ENCODE data around the gene GTSE1.
"Not testable (repeated sequence)": the region's sequence is repeated elsewhere in the genome, so short reads cannot be mapped to it uniquely, and the experiment has no call there.

GTSE1 gene

DNA sequence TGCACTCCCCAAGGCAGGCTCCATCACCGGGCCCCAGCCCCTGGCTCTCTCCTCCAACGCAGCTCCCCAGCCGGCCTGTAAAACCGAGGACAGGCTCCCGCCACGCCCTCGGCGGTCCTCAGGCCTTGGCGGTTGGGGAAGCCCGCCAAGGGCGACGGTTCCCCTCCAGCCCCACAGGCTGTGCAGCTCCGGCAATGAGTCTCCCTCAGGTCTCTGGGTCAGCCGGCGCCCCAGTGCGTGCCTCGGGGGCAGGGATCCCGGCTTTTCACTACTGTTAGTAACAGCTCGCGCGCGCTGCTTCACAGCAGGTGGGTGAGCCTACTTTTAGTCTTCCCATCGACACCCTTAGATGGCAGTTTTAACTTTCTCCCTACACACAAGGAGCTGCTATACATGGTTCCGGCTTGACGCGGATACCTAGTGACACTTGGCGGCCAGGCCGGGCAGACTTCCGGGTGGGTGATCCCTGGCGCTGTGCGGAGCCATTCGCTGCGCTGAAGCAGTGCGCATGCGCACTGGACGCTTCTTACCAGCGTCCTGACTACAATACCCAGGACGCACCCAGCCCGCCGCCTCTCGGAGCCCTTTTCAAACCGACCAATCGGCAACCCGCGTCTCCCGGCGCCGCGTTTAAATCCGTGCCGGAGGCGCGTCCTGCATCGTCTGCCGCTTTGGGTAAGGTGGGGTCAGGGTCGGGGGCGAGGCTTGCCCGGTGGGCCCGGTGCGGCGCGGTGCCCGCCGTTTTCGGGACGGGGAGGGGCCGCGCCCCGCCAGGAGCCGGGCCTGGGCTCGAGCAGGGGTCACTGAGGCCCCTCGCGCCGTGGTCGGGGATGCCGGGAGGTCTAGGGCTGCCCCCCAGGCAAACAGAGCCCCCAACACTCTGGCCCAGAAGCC, at the start of gene GTSE1:
GTSE1 (plus strand) TSS at position 614 of the 894 bp plus-strand sequence. CDS start 531 bp downstream, outside the sequence.
- ATAC-seq (peak; percentile 98), DNase-seq (peak; percentile 96)
- Mint-ChIP-seq H3K4me1 (peaks cover 38% of the 10 kb centered on the region), H3K9me3 (no peaks in the 10 kb centered on the region), H3K4me3 (peak within 1 kb of the TSS; percentile 88), H3K27ac (peak within 1 kb of the TSS; percentile 94), H3K36me3 (ENCODE audit: low read depth) (peaks cover 34% of the 10 kb centered on the region), H3K27me3 (peaks cover 3% of the 10 kb centered on the region)

GRCh38 chr22:46247443-46247975, 49.2 kb upstream of the GTSE1 start:
- Mint-ChIP-seq H3K4me1 (peaks cover 22% of the 10 kb centered on the region), H3K27me3 (no peaks in the 10 kb centered on the region), H3K9me3 (no peaks in the 10 kb centered on the region), H3K4me3 (no peak overlapping the region), H3K36me3 (ENCODE audit: low read depth) (no peaks in the 10 kb centered on the region), H3K27ac (no peak overlapping the region)
- ATAC-seq, result no peak
- no peak for DNase-seq

DNA sequence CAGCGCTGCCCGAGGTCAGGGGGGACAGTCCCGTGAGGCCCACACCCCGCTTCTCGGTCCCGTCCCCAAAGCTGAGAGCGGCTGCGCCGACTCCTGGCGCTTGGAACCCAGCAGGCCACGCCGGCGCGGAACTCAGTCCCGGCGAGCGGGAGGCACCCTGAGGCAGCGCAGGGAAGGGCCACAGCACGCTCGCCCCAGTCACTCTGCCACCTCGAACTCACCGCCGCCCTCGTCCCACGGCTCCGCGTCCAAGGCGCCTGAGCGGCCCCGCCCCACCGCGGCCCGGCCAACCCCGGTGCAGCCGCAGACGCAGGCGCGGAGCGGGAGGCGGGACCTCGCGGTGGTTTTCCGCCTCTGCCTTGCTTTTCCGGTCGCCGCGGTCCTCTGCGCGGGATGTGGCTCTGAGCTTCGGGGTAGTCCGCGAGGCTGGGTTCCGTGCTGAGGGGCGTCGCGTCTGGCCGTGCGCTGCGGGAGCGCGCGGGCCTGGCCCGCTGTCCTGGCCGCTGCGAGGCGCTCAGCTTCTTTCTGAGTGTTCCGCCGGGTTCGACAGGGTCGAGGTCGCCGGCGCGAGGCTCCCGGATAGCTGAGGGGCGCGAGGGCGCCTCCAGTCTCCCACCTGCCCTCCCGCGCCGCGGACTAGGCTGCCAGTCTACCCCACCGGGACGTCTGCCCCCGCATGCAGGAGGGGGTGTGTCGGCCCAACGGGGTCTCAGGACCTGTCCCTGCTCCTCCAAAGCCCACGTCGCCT, 46.5 kb upstream of the GTSE1 start, which contains the start of gene CDPF1:
CDPF1 (minus strand) TSS at position 259 of the 748 bp plus-strand sequence. CDS start 2,009 bp downstream, outside the sequence.
- H3K4me3 Mint-ChIP-seq, result peak within 1 kb of the TSS; percentile 79

DNA sequence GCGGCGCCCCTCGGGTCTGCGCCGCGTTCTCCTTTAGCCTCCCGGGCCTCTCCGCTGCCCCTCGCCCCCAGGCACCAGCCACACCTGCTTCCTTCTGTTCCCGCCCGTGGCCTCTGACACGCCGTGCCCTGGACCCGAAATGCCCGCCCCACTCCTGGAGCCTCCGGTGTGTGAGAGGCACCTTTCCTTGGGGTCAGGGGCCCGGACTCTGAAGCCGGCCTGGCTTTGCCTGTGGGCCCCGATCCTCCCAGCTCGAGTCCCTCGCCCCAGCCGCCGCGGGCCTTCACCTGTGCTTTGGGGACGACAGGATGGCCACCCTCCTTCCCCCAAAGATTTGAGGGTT, 45.9 kb upstream of the GTSE1 start:
- Mint-ChIP-seq H3K27me3 (no peaks in the 10 kb centered on the region), H3K4me3 (peak overlapping the region; percentile 79), H3K4me1 (peaks cover 37% of the 10 kb centered on the region), H3K9me3 (no peaks in the 10 kb centered on the region), H3K27ac (peak overlapping the region; percentile 81), H3K36me3 (ENCODE audit: low read depth) (peaks cover 4% of the 10 kb centered on the region)
- DNase-seq (no peak), ATAC-seq (no peak)

More for the DNA sequence above, 46.5 kb upstream of the GTSE1 start, which contains the start of gene CDPF1:
- Mint-ChIP-seq H3K9me3 (no peaks in the 10 kb centered on the region), H3K27me3 (no peaks in the 10 kb centered on the region), H3K36me3 (ENCODE audit: low read depth) (peaks cover 4% of the 10 kb centered on the region), H3K27ac (peak within 1 kb of the TSS; percentile 81), H3K4me1 (peaks cover 37% of the 10 kb centered on the region)
- ATAC-seq, result peak; percentile 93
- peak; percentile 93 for DNase-seq

DNA sequence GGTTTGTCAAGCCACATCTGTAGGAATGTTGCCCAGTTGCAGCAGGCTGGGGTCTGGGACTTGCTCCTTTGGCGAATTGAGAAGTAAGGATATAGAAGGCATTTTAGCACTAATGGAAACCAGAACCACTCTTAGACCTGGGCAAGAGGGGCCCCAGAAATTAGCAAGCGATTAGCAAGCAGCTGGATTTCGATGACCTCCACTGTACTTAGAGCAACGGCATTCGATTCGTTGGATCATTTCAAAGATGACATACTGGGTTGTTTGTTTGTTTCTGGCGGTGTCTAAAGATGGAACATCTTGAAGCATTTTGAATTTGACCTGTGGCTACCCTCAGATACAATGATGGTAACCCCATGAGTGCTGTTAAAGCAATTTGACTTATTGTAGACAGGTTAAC, 45.4 kb upstream of the GTSE1 start:
- no peaks in the 10 kb centered on the region for H3K9me3 Mint-ChIP-seq
- H3K36me3 Mint-ChIP-seq (ENCODE audit: low read depth), result peaks cover 4% of the 10 kb centered on the region
- ATAC-seq (no peak), DNase-seq (no peak)
- H3K27ac Mint-ChIP-seq, result peak overlapping the region; percentile 81
- H3K4me3 Mint-ChIP-seq, result peak overlapping the region; percentile 79
- H3K27me3 Mint-ChIP-seq, result no peaks in the 10 kb centered on the region
- peaks cover 37% of the 10 kb centered on the region for H3K4me1 Mint-ChIP-seq

GRCh38 chr22:46251816-46252380, 44.8 kb upstream of the GTSE1 start:
- Mint-ChIP-seq H3K27me3 (no peaks in the 10 kb centered on the region), H3K4me3 (peak overlapping the region; percentile 79), H3K9me3 (no peaks in the 10 kb centered on the region), H3K4me1 (peaks cover 37% of the 10 kb centered on the region), H3K36me3 (ENCODE audit: low read depth) (peaks cover 4% of the 10 kb centered on the region), H3K27ac (peak overlapping the region; percentile 81)
- no peak for ATAC-seq
- no peak for DNase-seq

- Mint-ChIP-seq H3K27ac (no peak overlapping the region), H3K9me3 (peaks cover 4% of the 10 kb centered on the region), H3K27me3 (peaks cover 31% of the 10 kb centered on the region), H3K36me3 (ENCODE audit: low read depth) (peaks cover 4% of the 10 kb centered on the region), H3K4me1 (peaks cover 24% of the 10 kb centered on the region), H3K4me3 (no peak overlapping the region)
- DNase-seq, result no peak
- no peak for ATAC-seq
Observed at GRCh38 chr22:46256358-46256958, 40.2 kb upstream of the GTSE1 start.

- Mint-ChIP-seq H3K9me3 (peaks cover 4% of the 10 kb centered on the region), H3K27ac (no peak overlapping the region), H3K27me3 (peaks cover 53% of the 10 kb centered on the region), H3K4me1 (peaks cover 5% of the 10 kb centered on the region), H3K36me3 (ENCODE audit: low read depth) (no peaks in the 10 kb centered on the region), H3K4me3 (no peak overlapping the region)
- DNase-seq (no peak), ATAC-seq (no peak)
Observed at GRCh38 chr22:46259374-46259773, 37.3 kb upstream of the GTSE1 start.

DNA sequence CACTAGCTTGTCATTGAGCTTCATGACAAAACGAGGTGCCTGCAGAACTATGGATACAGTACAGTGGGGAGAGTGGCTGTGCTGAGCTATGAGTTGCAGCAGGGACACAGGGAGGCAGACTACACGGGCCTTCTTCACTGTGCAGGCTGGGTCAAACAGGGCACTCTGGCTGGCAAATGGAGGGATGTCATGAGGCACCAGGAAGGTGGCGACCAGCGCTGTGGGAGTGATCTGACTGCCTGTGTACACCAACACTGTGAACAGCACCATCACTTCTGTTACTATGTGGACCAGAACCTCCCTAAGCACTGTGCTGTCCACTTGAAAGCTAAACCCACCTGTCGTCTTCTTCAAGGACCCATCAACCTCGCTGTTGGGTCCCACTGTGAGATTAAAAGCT, 36.6 kb upstream of the GTSE1 start:
- Mint-ChIP-seq H3K27ac (no peak overlapping the region), H3K36me3 (ENCODE audit: low read depth) (no peaks in the 10 kb centered on the region), H3K4me3 (no peak overlapping the region), H3K4me1 (peaks cover 1% of the 10 kb centered on the region), H3K9me3 (peaks cover 4% of the 10 kb centered on the region), H3K27me3 (peaks cover 56% of the 10 kb centered on the region)
- ATAC-seq (no peak), DNase-seq (no peak)

- Mint-ChIP-seq H3K27ac (no peak overlapping the region), H3K4me3 (no peak overlapping the region), H3K27me3 (peaks cover 64% of the 10 kb centered on the region), H3K36me3 (ENCODE audit: low read depth) (no peaks in the 10 kb centered on the region), H3K9me3 (peaks cover 13% of the 10 kb centered on the region), H3K4me1 (peaks cover 6% of the 10 kb centered on the region)
- peak; percentile 33 for ATAC-seq
- DNase-seq, result peak; percentile 57
Observed at GRCh38 chr22:46262449-46263215, 34.0 kb upstream of the GTSE1 start.

DNA sequence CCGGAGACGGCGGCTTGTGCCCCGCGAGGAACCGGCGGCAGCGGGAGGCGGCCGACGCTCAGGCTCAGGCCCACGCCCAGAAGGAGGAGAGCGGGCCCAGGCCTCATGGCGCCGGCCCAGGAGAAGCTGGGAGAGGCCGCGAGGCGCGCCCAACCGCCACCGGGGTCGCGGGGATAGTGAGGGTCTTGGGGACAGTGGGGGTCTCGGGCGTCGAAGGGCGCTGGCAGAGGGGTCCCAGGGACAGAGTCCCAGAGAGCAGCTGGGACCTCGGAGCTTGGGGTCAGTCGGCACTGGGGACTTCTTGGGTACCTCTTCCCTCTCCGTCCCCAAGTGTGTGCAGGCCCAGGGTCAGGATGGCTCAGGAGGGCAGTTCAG, 33.5 kb upstream of the GTSE1 start, which contains the start of gene PKDREJ:
PKDREJ (minus strand) TSS at position 128 of the 375 bp plus-strand sequence; CDS start at position 107, 21 bp downstream.
- DNase-seq (no peak), ATAC-seq (no peak)
- Mint-ChIP-seq H3K36me3 (ENCODE audit: low read depth) (no peaks in the 10 kb centered on the region), H3K4me1 (peaks cover 7% of the 10 kb centered on the region), H3K4me3 (no peak within 1 kb of the TSS), H3K27me3 (peaks cover 63% of the 10 kb centered on the region), H3K9me3 (peaks cover 9% of the 10 kb centered on the region), H3K27ac (no peak within 1 kb of the TSS)

DNA sequence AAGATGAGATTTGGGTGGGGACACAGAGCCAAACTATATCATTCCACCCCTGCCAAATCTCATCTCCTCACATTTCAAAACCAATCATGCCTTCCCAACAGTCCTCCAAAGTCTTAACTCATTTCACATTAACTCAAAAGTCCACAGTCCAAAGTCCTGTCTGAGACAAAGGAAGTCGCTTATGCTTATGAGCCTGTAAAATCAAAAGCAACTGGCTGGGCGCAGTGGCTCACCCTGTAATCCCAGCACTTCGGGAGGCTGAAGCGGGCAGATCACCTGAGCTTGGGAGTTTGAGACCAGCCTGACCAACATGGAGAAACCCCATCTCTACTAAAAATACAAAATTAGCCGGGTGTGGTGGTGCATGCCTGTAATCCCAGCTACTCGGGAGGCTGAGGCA, 32.1 kb upstream of the GTSE1 start:
- not testable (repeated sequence) for H3K27ac Mint-ChIP-seq; H3K36me3 Mint-ChIP-seq (ENCODE audit: low read depth); H3K4me3 Mint-ChIP-seq; ATAC-seq; DNase-seq; H3K9me3 Mint-ChIP-seq
- H3K27me3 Mint-ChIP-seq, result peaks cover 51% of the 10 kb centered on the region
- H3K4me1 Mint-ChIP-seq, result peaks cover 11% of the 10 kb centered on the region

- not testable (repeated sequence) for H3K36me3 Mint-ChIP-seq (ENCODE audit: low read depth); DNase-seq; H3K4me3 Mint-ChIP-seq; H3K27ac Mint-ChIP-seq; ATAC-seq; H3K9me3 Mint-ChIP-seq
- Mint-ChIP-seq H3K27me3 (peaks cover 42% of the 10 kb centered on the region), H3K4me1 (peaks cover 13% of the 10 kb centered on the region)
Observed at GRCh38 chr22:46265627-46266026, 31.0 kb upstream of the GTSE1 start.
